ENCODE results near the gene GXYLT1.

DNA sequence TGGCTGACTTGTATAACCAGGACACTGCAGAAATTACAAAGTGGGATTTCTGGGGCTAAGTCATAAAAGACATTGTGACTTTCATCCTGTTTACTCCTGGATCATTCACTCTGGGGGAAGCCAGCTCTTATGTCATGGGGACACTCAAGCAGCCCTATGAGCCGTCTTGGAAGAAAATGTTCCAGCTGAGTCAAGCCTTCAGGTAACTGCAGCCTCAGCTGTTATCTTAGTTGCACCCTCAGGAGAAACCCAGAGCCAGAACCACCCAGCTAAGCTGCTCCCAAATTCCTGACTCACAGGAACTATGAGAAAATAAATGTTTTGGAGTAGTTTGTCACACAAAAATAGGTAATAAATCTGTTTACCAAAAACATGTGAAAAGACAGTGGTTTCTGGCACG lies 43.1 kb upstream of the GXYLT1 start:
- TF ChIP-seq ZNF660 (CRISPR knock-in tag; IDR thresholded peaks at IDR 0.05; ENCODE audit: borderline replicate concordance, low read depth) (no peak), SYNCRIP (IDR thresholded peaks at IDR 0.05; ENCODE audit: insufficient read depth, low read depth, low read length) (no peak), POLR2A (IDR thresholded peaks at IDR 0.05; ENCODE audit: insufficient read depth in 1 of 2, low read depth in 2 of 2, low read length in 2 of 2) (no peak), POLR2AphosphoS5 (IDR thresholded peaks at IDR 0.05; ENCODE audit: low read depth, low read length) (no peak), JUNB (CRISPR knock-in tag; IDR thresholded peaks at IDR 0.05; ENCODE audit: borderline replicate concordance) (no peak)

Data from HepG2 (cell line).